Measurements from ENCODE around the gene ADORA1. TPM values are rescaled to one million over a fixed set of nuclear protein-coding genes. Genes with fewer than 3 reads are reported as not detected.

Gene ADORA1
- total RNA-seq, 4 donors from 2014 or later: 1.5 TPM; not detected in 3

- Histone ChIP-seq H3K27me3 (no peaks in the 10 kb centered on the region), H3K27ac (no peak overlapping the region), H3K9me3 (no peaks in the 10 kb centered on the region), H3K4me3 (no peak overlapping the region), H3K36me3 (no peaks in the 10 kb centered on the region), H3K4me1 (no peaks in the 10 kb centered on the region)
- no peak for TF ChIP-seq CTCF (IDR thresholded peaks at IDR 0.05)
- no peak for TF ChIP-seq POLR2A (IDR thresholded peaks at IDR 0.05)
- DNase-seq: peak in 1 of 3 donors; percentile 14
These were observed 58.1 kb downstream of the ADORA1 start for GRCh38 chr1:203185585-203185984.

- no peak overlapping the region for H3K27ac ChIP-seq
- no peaks in the 10 kb centered on the region for H3K36me3 ChIP-seq
- H3K27me3 ChIP-seq: no peaks in the 10 kb centered on the region
- H3K4me3 ChIP-seq: no peak overlapping the region
- no peaks in the 10 kb centered on the region for H3K4me1 ChIP-seq
- no peak for TF ChIP-seq POLR2A (IDR thresholded peaks at IDR 0.05)
- TF ChIP-seq CTCF (IDR thresholded peaks at IDR 0.05): no peak
- no peaks in the 10 kb centered on the region for H3K9me3 ChIP-seq
- DNase-seq: peak in 1 of 3 donors; percentile 12
These were observed 58.5 kb downstream of the ADORA1 start for GRCh38 chr1:203186091-203186445.

- H3K36me3 ChIP-seq: no peaks in the 10 kb centered on the region
- DNase-seq: peak in 1 of 3 donors; percentile 40
- H3K4me3 ChIP-seq: no peak within 1 kb of the TSS
- H3K9me3 ChIP-seq: no peaks in the 10 kb centered on the region
- peak within 1 kb of the TSS in 1 of 4 donors; percentile 39 for H3K27ac ChIP-seq
- TF ChIP-seq CTCF (IDR thresholded peaks at IDR 0.05): no peak
- TF ChIP-seq POLR2A (IDR thresholded peaks at IDR 0.05): no peak
- H3K4me1 ChIP-seq: no peaks in the 10 kb centered on the region
- no peaks in the 10 kb centered on the region for H3K27me3 ChIP-seq
These were observed 59.1 kb downstream of the ADORA1 start, which contains the start of gene CHI3L1 for GRCh38 chr1:203186446-203187303. CHI3L1 (minus strand) TSS chr1:203186704; CDS start chr1:203186623, 81 bp downstream.

GRCh38 chr1:203187304-203187685 lies 59.8 kb downstream of the ADORA1 start:
- no peak overlapping the region for H3K27ac ChIP-seq
- no peaks in the 10 kb centered on the region for H3K27me3 ChIP-seq
- H3K36me3 ChIP-seq: no peaks in the 10 kb centered on the region
- TF ChIP-seq CTCF (IDR thresholded peaks at IDR 0.05): no peak
- no peak for TF ChIP-seq POLR2A (IDR thresholded peaks at IDR 0.05)
- H3K9me3 ChIP-seq: no peaks in the 10 kb centered on the region
- no peak overlapping the region for H3K4me3 ChIP-seq
- H3K4me1 ChIP-seq: no peaks in the 10 kb centered on the region
- peak in 1 of 3 donors; percentile 13 for DNase-seq

- H3K36me3 ChIP-seq: no peaks in the 10 kb centered on the region
- DNase-seq: no peak
- no peak overlapping the region for H3K27ac ChIP-seq
- no peaks in the 10 kb centered on the region for H3K4me1 ChIP-seq
- TF ChIP-seq CTCF (IDR thresholded peaks at IDR 0.05) (no peak), POLR2A (IDR thresholded peaks at IDR 0.05) (no peak)
- H3K9me3 ChIP-seq: no peaks in the 10 kb centered on the region
- H3K27me3 ChIP-seq: no peaks in the 10 kb centered on the region
- no peak overlapping the region for H3K4me3 ChIP-seq
These were observed 60.3 kb downstream of the ADORA1 start for GRCh38 chr1:203187689-203188264.

Measured in Peyer's patch (tissue), 4 donors.